Heart left ventricle (tissue), 16 donors: ENCODE results near the gene MAGI1. TPM values are rescaled to one million over a fixed set of nuclear protein-coding genes. Genes with fewer than 3 reads are reported as not detected.
A peak's percentile ranks its signal among the peaks of the same experiment; 100 is the strongest.

Source experiments
- ATAC-seq, 4 donors: fragments of 200-7000 bp; cut with Tn5 transposase; one replicate each; pipeline ENCODE4 v1.9.1; 2020 to 2022; ENCODE audit warnings: moderate library complexity in 4 of 4, mild to moderate bottlenecking in 3 of 4, moderate number of reproducible peaks in 1 of 4
- DNase-seq, 5 donors: peaks; one replicate each; pipeline ENCODE4 v3.0.0-alpha.2; 2020
- H3K27ac ChIP-seq, 12 donors: fragments of 200-600 bp; sonication (generic) in 4 of 12; one replicate each; pipeline versions ENCODE4 v1.5.0 to v1.8.0; 2016 to 2022; ENCODE audit warnings: mild to moderate bottlenecking in 2 of 12
- H3K27me3 ChIP-seq, 9 donors: fragments of 200-600 bp; sonication (generic) in 2 of 9; one replicate each; pipeline versions ENCODE4 v1.5.1 to v1.8.0; 2016 to 2022; ENCODE audit warnings: mild to moderate bottlenecking in 3 of 9
- H3K36me3 ChIP-seq, 9 donors: fragments of 200-600 bp; sonication (generic) in 2 of 9; one replicate each; pipeline versions ENCODE4 v1.5.0 to v1.8.0; 2018 to 2022; ENCODE audit warnings: mild to moderate bottlenecking in 2 of 9
- H3K4me1 ChIP-seq, 12 donors: fragments of 200-600 bp; sonication (generic) in 4 of 12; one replicate each; pipeline versions ENCODE4 v1.5.0 to v1.8.0; 2016 to 2022; ENCODE audit warnings: mild to moderate bottlenecking in 3 of 12
- H3K4me3 ChIP-seq, 12 donors: fragments of 200-600 bp; sonication (generic) in 4 of 12; one replicate each; pipeline versions ENCODE4 v1.5.0 to v1.8.0; 2017 to 2022; ENCODE audit warnings: mild to moderate bottlenecking in 9 of 12, moderate library complexity in 4 of 12
- H3K9me3 ChIP-seq, 12 donors: fragments of 200-600 bp; sonication (generic) in 4 of 12; one replicate each; pipeline versions ENCODE4 v1.5.0 to v1.8.0; 2016 to 2022; ENCODE audit warnings: mild to moderate bottlenecking in 1 of 12
- POLR2A ChIP-seq, 2 donors: fragments of 450-650 bp; IDR thresholded peaks; one replicate each; pipeline ENCODE4 v1.6.1; 2017; ENCODE audit warnings: antibody characterized with exemption in 2 of 2, mild to moderate bottlenecking in 2 of 2, moderate library complexity in 2 of 2
- WGBS, 4 donors: extraction: QIAGEN DNeasy Blood & Tissue Kit in 2 of 4; methylation state at CpG; one replicate each; pipeline versions ENCODE4 v1.1.5 to v1.1.7; 2013 to 2018; 5-methylcytosine and 5-hydroxymethylcytosine counted together
- intact Hi-C, 10 donors: fragments of 100-400 bp; cut with DNase I; formaldehyde crosslinking; loops; one replicate each; pipeline versions ENCODE4 v1.11.1 to v1.14.2; 2022
- polyA plus RNA-seq, 2 donors: library from polyadenylated mRNA; stranded (reverse); fragments of 200-250 nt; gene quantifications; one replicate each; pipeline ENCODE4 v1.2.3, GENCODE V29; 2013
- total RNA-seq, 9 donors: library from RNA; depleted of rRNA in 2 of 9; stranded (reverse); fragments of >200 nt in 2 of 9; fragmentation: NEBNext Ultra II Directional in 3 of 9; extraction: Animal tissue kit (Norgen Biotek cat#: 25700) in 3 of 9; gene quantifications; one replicate each; pipeline versions ENCODE4 v1.1.0 to v1.2.4, GENCODE V29; 2016 to 2023
- TF ChIP-seq, protein P1 (sequence below), 12 donors: fragments of 200-600 bp; sonication (generic) in 4 of 12; IDR thresholded peaks; one replicate each; pipeline versions ENCODE4 v1.5.0 to v1.8.0; 2018 to 2022; ENCODE audit warnings: antibody characterized with exemption in 12 of 12, mild to moderate bottlenecking in 5 of 12
- donor health status: ischemic (EF 13 %, LVEDD 7.1; RV severe dilation, severe dysfunction).
- donor health status: healthy with polysubstance abuse.
- donor health status: DM: no; HTN: yes; CAD: no.
- donor health status: DM: no; HTN: no; CAD: no.
- donor health status: ischemic (EF 25% LVEDD 6.9; RV normal size, moderate dysfunction).
- donor health status: ischemic (EF 25% LVEDD 5.7; RV mildly dilated, moderate dysfunction).
- donor health status: healthy.
- donor health status: DM: yes; HTN: yes; CAD: no.
- donor health status: ischemic (EF 35%, LVEDD 5.7; RV mildly dilated, moderate dysfunction).
- donor health status: nonischemic (EF 11% LVEDD 7.7; RV severe dilation, severe dysfunction).
- donor health status: DM: yes; HTN: yes; CAD: no.
- donor health status: PGD.
- donor health status: ischemic (EF 29% LVEDD 5.4; RV normal size, mild dysfunction).
- donor health status: nonischemic (EF 23%, LVEDD 6.1; RV moderate dilation, normal function).

Gene MAGI1
- total and polyA plus RNA-seq, 11 donors = 18.5 to 52.1 (median 31.4) TPM

GRCh38 chr3:65665915-65666314 lies 372.8 kb downstream of the MAGI1 start:
- TF ChIP-seq, protein P1, sequence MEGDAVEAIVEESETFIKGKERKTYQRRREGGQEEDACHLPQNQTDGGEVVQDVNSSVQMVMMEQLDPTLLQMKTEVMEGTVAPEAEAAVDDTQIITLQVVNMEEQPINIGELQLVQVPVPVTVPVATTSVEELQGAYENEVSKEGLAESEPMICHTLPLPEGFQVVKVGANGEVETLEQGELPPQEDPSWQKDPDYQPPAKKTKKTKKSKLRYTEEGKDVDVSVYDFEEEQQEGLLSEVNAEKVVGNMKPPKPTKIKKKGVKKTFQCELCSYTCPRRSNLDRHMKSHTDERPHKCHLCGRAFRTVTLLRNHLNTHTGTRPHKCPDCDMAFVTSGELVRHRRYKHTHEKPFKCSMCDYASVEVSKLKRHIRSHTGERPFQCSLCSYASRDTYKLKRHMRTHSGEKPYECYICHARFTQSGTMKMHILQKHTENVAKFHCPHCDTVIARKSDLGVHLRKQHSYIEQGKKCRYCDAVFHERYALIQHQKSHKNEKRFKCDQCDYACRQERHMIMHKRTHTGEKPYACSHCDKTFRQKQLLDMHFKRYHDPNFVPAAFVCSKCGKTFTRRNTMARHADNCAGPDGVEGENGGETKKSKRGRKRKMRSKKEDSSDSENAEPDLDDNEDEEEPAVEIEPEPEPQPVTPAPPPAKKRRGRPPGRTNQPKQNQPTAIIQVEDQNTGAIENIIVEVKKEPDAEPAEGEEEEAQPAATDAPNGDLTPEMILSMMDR (IDR thresholded peaks at IDR 0.05) = no peak
- no peak for TF ChIP-seq POLR2A (IDR thresholded peaks at IDR 0.05)
- WGBS, 4 donors = 84 to 87% (median 86%) methylated on average over 2 of the region's 2 CpGs
- intact Hi-C loops = no loop called here
- Histone ChIP-seq H3K27ac (no peak overlapping the region), H3K4me3 (no peak overlapping the region), H3K27me3 (no peaks in the 10 kb centered on the region), H3K9me3 (no peaks in the 10 kb centered on the region), H3K4me1 (peaks cover 0 to 11% (median 0%) of the 10 kb centered on the region in 12 donors), H3K36me3 (no peaks in the 10 kb centered on the region)
- ATAC-seq (peak in 1 of 4 donors; percentile 16), DNase-seq (no peak)

- intact Hi-C loops = no loop called here
- 92 to 96% (median 94%) methylated on average over 2 of the region's 2 CpGs for WGBS, 4 donors
- DNase-seq = no peak
- Histone ChIP-seq H3K4me3 (no peak overlapping the region), H3K36me3 (no peaks in the 10 kb centered on the region), H3K27me3 (no peaks in the 10 kb centered on the region), H3K4me1 (peaks cover 0 to 11% (median 0%) of the 10 kb centered on the region in 12 donors), H3K9me3 (no peaks in the 10 kb centered on the region), H3K27ac (no peak overlapping the region)
- no peak for TF ChIP-seq POLR2A (IDR thresholded peaks at IDR 0.05)
- TF ChIP-seq, protein P1 (IDR thresholded peaks at IDR 0.05) = no peak
- ATAC-seq = no peak
Observed at GRCh38 chr3:65664931-65665330, 373.8 kb downstream of the MAGI1 start.

- Histone ChIP-seq H3K27me3 (no peaks in the 10 kb centered on the region), H3K9me3 (no peaks in the 10 kb centered on the region), H3K4me1 (peaks cover 0 to 11% (median 0%) of the 10 kb centered on the region in 12 donors), H3K36me3 (no peaks in the 10 kb centered on the region), H3K27ac (no peak overlapping the region), H3K4me3 (no peak overlapping the region)
- TF ChIP-seq POLR2A (IDR thresholded peaks at IDR 0.05) = no peak
- TF ChIP-seq, protein P1 (IDR thresholded peaks at IDR 0.05) = no peak
- DNase-seq = no peak
- WGBS, 4 donors = 80 to 96% (median 95%) methylated on average over 3 of the region's 3 CpGs
- no peak for ATAC-seq
- intact Hi-C loops = no loop called here
Observed at GRCh38 chr3:65664446-65664845, 374.3 kb downstream of the MAGI1 start.

GRCh38 chr3:65662095-65662494 lies 376.6 kb downstream of the MAGI1 start:
- Histone ChIP-seq H3K36me3 (no peaks in the 10 kb centered on the region), H3K27ac (no peak overlapping the region), H3K4me3 (no peak overlapping the region), H3K4me1 (peaks cover 0 to 16% (median 1%) of the 10 kb centered on the region in 12 donors), H3K27me3 (no peaks in the 10 kb centered on the region), H3K9me3 (no peaks in the 10 kb centered on the region)
- TF ChIP-seq, protein P1 (IDR thresholded peaks at IDR 0.05) = no peak
- no peak for TF ChIP-seq POLR2A (IDR thresholded peaks at IDR 0.05)
- intact Hi-C loops = no loop called here
- 79 to 95% (median 94%) methylated on average over 3 of the region's 3 CpGs for WGBS, 4 donors
- ATAC-seq = no peak
- DNase-seq = no peak
